ENCODE data around the gene TAC3.

DNA sequence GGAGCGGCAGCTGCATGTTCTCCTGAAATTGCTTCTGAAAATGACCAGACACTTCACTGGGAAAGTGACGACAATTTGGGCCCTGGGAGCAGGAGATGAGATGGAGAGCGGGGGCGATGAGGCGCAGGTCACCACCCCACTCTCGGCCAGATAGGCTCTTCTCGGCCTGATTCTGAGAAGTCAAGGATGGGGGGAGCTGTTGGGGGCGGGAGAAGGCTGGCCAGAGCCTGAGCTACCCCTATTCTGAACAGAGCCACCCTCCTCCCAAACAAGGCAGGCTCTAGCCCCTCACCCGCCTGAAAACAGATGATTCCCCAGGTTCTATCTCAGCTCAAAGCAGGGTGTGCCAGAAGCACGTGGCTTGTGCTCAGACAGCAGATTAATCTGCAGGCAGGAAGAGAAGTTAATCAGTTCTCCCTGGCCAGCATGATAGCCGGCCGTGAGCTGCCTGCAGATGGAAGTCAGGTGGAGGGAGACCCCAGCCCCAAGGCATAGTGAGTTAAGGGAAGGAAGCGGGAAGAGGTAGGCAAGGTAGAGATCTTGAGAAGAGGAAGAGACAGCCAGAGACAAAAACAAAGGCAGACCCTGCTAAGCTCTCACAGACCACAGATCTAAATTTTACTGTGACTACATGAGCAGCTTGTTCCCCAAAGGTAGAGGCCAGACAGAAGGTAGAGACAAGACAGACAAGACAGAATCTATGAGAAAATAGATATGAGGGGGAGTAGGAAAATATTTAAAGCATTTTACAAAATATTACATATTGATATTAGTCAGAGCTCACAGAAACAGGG is 10.9 kb upstream of the TAC3 start:
- TF ChIP-seq, protein P1, sequence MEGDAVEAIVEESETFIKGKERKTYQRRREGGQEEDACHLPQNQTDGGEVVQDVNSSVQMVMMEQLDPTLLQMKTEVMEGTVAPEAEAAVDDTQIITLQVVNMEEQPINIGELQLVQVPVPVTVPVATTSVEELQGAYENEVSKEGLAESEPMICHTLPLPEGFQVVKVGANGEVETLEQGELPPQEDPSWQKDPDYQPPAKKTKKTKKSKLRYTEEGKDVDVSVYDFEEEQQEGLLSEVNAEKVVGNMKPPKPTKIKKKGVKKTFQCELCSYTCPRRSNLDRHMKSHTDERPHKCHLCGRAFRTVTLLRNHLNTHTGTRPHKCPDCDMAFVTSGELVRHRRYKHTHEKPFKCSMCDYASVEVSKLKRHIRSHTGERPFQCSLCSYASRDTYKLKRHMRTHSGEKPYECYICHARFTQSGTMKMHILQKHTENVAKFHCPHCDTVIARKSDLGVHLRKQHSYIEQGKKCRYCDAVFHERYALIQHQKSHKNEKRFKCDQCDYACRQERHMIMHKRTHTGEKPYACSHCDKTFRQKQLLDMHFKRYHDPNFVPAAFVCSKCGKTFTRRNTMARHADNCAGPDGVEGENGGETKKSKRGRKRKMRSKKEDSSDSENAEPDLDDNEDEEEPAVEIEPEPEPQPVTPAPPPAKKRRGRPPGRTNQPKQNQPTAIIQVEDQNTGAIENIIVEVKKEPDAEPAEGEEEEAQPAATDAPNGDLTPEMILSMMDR (IDR thresholded peaks at IDR 0.05) = no peak
- TF ChIP-seq POLR2AphosphoS5 (IDR thresholded peaks at IDR 0.05) = no peak
- TF ChIP-seq POLR2A (IDR thresholded peaks at IDR 0.05) = no peak
